Stimulated activated CD8-positive, alpha-beta memory T cell treated with anti-CD3 and anti-CD28 coated beads, Interleukin-12 subunit alpha, Interleukin-12 subunit beta, amount 100 ng/mL, for 24 hours (primary cell): Measurements from ENCODE around the gene GAB4.
"Not testable (repeated sequence)": the region's sequence is repeated elsewhere in the genome, so short reads cannot be mapped to it uniquely, and the experiment has no call there.

ENCODE experiments used
- DNase-seq: peaks from one replicate; pipeline ENCODE4 v3.0.0-alpha.2; 2020; ENCODE audit errors: extremely low read depth

The GAB4 gene

GRCh38 chr22:17007852-17008731 is at the start of gene GAB4:
TSS of gene GAB4 (minus strand) at chr22:17008222. CDS start at chr22:17008114, 108 bp downstream.
- DNase-seq = no peak

- DNase-seq = no peak
These were observed 48.8 kb upstream of the GAB4 start for GRCh38 chr22:17056807-17057206.

- no peak for DNase-seq
These were observed 48.0 kb upstream of the GAB4 start for GRCh38 chr22:17056058-17056457.

- DNase-seq = no peak
These were observed 39.6 kb upstream of the GAB4 start for GRCh38 chr22:17047656-17048055.

GRCh38 chr22:17046566-17047348 is 38.7 kb upstream of the GAB4 start:
- DNase-seq = no peak

- DNase-seq = no peak
These were observed 35.5 kb upstream of the GAB4 start for GRCh38 chr22:17043521-17043920.

- not testable (repeated sequence) for DNase-seq
These were observed 29.1 kb upstream of the GAB4 start for GRCh38 chr22:17036842-17037711.

GRCh38 chr22:17035976-17036841 is 28.2 kb upstream of the GAB4 start:
- not testable (repeated sequence) for DNase-seq

- DNase-seq = no peak
These were observed 27.2 kb upstream of the GAB4 start for GRCh38 chr22:17035246-17035645.

- not testable (repeated sequence) for DNase-seq
These were observed 26.5 kb upstream of the GAB4 start for GRCh38 chr22:17034532-17034931.

- DNase-seq = not testable (repeated sequence)
These were observed 24.3 kb upstream of the GAB4 start for GRCh38 chr22:17032277-17032676.

- DNase-seq = not testable (repeated sequence)
These were observed 16.4 kb upstream of the GAB4 start for GRCh38 chr22:17024380-17024779.

- not testable (repeated sequence) for DNase-seq
These were observed 7.5 kb upstream of the GAB4 start for GRCh38 chr22:17015552-17015951.

- not testable (repeated sequence) for DNase-seq
These were observed 6.0 kb upstream of the GAB4 start for GRCh38 chr22:17014101-17014440.

- DNase-seq = no peak
These were observed 5.5 kb upstream of the GAB4 start for GRCh38 chr22:17013396-17014100.

GRCh38 chr22:17012267-17012666 is 4.2 kb upstream of the GAB4 start:
- DNase-seq = no peak

GRCh38 chr22:17009640-17010291 is 1.7 kb upstream of the GAB4 start:
- no peak for DNase-seq

- no peak for DNase-seq
These were observed 765 bp downstream of the GAB4 start for GRCh38 chr22:17007257-17007656.

GRCh38 chr22:16989915-16990314 is 18.1 kb downstream of the GAB4 start:
- no peak for DNase-seq

- DNase-seq = no peak
These were observed 19.8 kb downstream of the GAB4 start for GRCh38 chr22:16988257-16988656.
